ENCODE data around the gene IL32. TPM values are rescaled to one million over a fixed set of nuclear protein-coding genes. Genes with fewer than 3 reads are reported as not detected.

Gene IL32
- total and polyA plus RNA-seq, 9 of the 15 experiments (the other 6 are each of a cell fraction or from before 2014, with no cell fraction given) = 0.21 to 2.2 (median 0.37) TPM; not detected in 3

- TF ChIP-seq VEZF1 (CRISPR knock-in tag; IDR thresholded peaks at IDR 0.05) = peak; percentile 87
- TF ChIP-seq TAL1 (IDR thresholded peaks at IDR 0.05) = 0 out of 2 replicates have a peak, but pooled peaks have one; percentile 8
- TF ChIP-seq XRCC5 (IDR thresholded peaks at IDR 0.05; ENCODE audit: low read depth, low read length) = peak; percentile 67; the same call in 1 of the 2 replicates
- no peak for TF ChIP-seq NR0B1 (IDR thresholded peaks at IDR 0.05; ENCODE audit: partially characterized antibody)
- peak in 1 of 2 experiments; percentile 24; a peak in 1 of 4 replicates for TF ChIP-seq RAD21 (CRISPR knock-in tag; conservative IDR thresholded peaks at IDR 0.05 in 1 of 2, IDR thresholded peaks at IDR 0.05 in 1 of 2)
- TF ChIP-seq TRIM24 (IDR thresholded peaks at IDR 0.05) = peak in 1 of 2 experiments; percentile 96; a peak in 2 of 4 replicates
- peak; percentile 83 for TF ChIP-seq RB1 (IDR thresholded peaks at IDR 0.05; ENCODE audit: low read depth)
- TF ChIP-seq ZFX (CRISPR knock-in tag; IDR thresholded peaks at IDR 0.05) = peak; percentile 38
- peak in 2 of 3 experiments; percentile 19 to 66 for TF ChIP-seq YY1 (IDR thresholded peaks at IDR 0.05; ENCODE audit: borderline replicate concordance in 1 of 3, control insufficient read depth in 1 of 3, extremely low read depth in 1 of 3, insufficient read depth in 3 of 3, insufficient read length in 1 of 3, insufficient replicate concordance in 2 of 3, low read depth in 1 of 3, low read length in 2 of 3)
- TF ChIP-seq EGR1 (conservative IDR thresholded peaks at IDR 0.05) = peak; percentile 56
- peak; percentile 79 for TF ChIP-seq NR2C1 (IDR thresholded peaks at IDR 0.05)
- peak; percentile 71 for TF ChIP-seq NR2C1 (tag; IDR thresholded peaks at IDR 0.05)
- TF ChIP-seq AFF1 (IDR thresholded peaks at IDR 0.05; ENCODE audit: low read depth in 1 of 2, partially characterized antibody in 2 of 2) = no peak
- no peak for TF ChIP-seq ZNF655 (CRISPR knock-in tag; IDR thresholded peaks at IDR 0.05)
- no peak for TF ChIP-seq CBFA2T3 (IDR thresholded peaks at IDR 0.05)
- peak; percentile 28; the same call in 1 of the 2 replicates for TF ChIP-seq ESRRA (IDR thresholded peaks at IDR 0.05; ENCODE audit: borderline replicate concordance, low read depth)
- TF ChIP-seq KHSRP (IDR thresholded peaks at IDR 0.05) = no peak
- TF ChIP-seq MYNN (IDR thresholded peaks at IDR 0.05) = peak; percentile 72; the same call in 1 of the 2 replicates
- no peak for TF ChIP-seq MYNN (CRISPR knock-in tag; IDR thresholded peaks at IDR 0.05)
- TF ChIP-seq NFXL1 (CRISPR knock-in tag; IDR thresholded peaks at IDR 0.05) = no peak
These were observed 46.8 kb downstream of the IL32 start, which contains the start of gene ZNF205 (continued) for GRCh38 chr16:3112058-3112880.
